DOHH2 (cell line): ENCODE measurements around the gene FGF22.

Source experiments
- CTCF ChIP-seq: fragments of 200-600 bp; sonication (generic); IDR thresholded peaks from one replicate; pipeline ENCODE4 v1.5.1; 2014; ENCODE audit warnings: antibody characterized with exemption, mild to moderate bottlenecking, low read depth, low read length; ENCODE audit not compliant: poor library complexity, severe bottlenecking
- EZH2phosphoT487 ChIP-seq: fragments of 200-600 bp; sonication (generic); IDR thresholded peaks from 2 replicates; pipeline ENCODE4 v1.6.1; 2017; ENCODE audit warnings: borderline replicate concordance, mild to moderate bottlenecking, antibody characterized with exemption, low read length, moderate library complexity, mixed read lengths

GRCh38 chr19:604355-604754, 35.3 kb upstream of the FGF22 start:
- TF ChIP-seq CTCF, result no peak
- no peak for TF ChIP-seq EZH2phosphoT487
